GM12864 (cell line): Measurements from ENCODE around the gene KCNH4.
"Not testable (repeated sequence)": the region's sequence is repeated elsewhere in the genome, so short reads cannot be mapped to it uniquely, and the experiment has no call there.

Source experiments
- DNase-seq: peaks from one replicate; pipeline ENCODE4 v3.0.0-alpha.2; 2011; ENCODE audit warnings: low read depth
- H3K4me3 ChIP-seq: 2 replicates; pipeline ENCODE4 v1.5.1; 2011; ENCODE audit warnings: mild to moderate bottlenecking, low read depth, low read length, control low read depth
- CTCF ChIP-seq: IDR thresholded peaks from 2 replicates; pipeline ENCODE4 v1.5.1; 2011; ENCODE audit warnings: low read depth, mild to moderate bottlenecking, moderate library complexity, low read length, control low read depth, inconsistent platforms; ENCODE audit errors: missing control alignments

Gene KCNH4

GRCh38 chr17:42214156-42214555 lies 33.2 kb upstream of the KCNH4 start:
- H3K4me3 ChIP-seq, result no peak overlapping the region
- DNase-seq, result no peak

GRCh38 chr17:42212382-42212781 lies 31.4 kb upstream of the KCNH4 start:
- no peak for TF ChIP-seq CTCF
- DNase-seq, result no peak

More at GRCh38 chr17:42214156-42214555, 33.2 kb upstream of the KCNH4 start:
- TF ChIP-seq CTCF, result no peak

DNA sequence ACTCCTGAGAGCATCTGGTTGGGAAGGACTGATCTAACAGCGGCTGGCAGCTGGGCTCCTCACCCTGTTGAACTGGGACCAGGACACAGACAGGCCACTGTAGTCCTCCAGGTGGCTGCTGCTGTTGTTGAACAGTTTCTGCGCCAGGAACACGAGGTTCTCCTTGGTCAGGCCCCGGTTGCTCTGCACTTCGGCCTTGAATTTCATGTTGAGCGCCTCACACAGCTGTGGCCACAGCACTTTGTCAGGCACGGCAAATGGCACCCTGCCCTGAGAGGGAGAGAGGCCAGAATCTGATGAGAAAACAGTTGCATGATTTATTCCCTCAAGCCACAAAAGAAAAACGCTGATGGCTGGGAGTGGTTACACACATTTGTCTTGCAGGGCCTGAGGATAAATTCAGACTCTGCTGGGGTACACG lies 31.0 kb upstream of the KCNH4 start:
- DNase-seq, H3K4me3 ChIP-seq: not testable (repeated sequence)

More at GRCh38 chr17:42212382-42212781, 31.4 kb upstream of the KCNH4 start:
- no peak overlapping the region for H3K4me3 ChIP-seq

DNA sequence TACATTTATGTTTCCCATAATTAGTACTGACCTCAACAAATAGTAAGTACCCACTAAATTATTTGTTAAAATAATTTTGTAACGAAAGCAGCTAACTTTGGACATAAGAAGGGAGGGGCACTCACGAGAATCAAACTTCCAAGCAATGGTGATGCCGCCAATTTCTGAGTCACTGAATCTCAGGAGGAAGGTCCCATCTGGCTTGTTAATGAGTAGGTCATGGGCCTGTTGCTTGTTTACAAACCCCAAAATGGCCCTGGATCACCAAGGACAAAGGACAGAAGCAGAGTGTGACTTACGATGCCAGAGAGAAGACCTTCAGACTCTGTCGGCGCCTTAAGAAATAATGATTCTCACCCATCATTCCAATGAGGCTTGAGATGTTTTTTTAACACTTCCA lies 29.1 kb upstream of the KCNH4 start:
- no peak overlapping the region for H3K4me3 ChIP-seq
- no peak for TF ChIP-seq CTCF
- DNase-seq, result no peak

- not testable (repeated sequence) for DNase-seq, H3K4me3 ChIP-seq
Measured at GRCh38 chr17:42206153-42206612, 25.2 kb upstream of the KCNH4 start.

GRCh38 chr17:42203354-42203753 lies 22.4 kb upstream of the KCNH4 start:
- H3K4me3 ChIP-seq, result no peak overlapping the region
- DNase-seq, result no peak
- TF ChIP-seq CTCF, result no peak

- DNase-seq, result no peak
- H3K4me3 ChIP-seq, result no peak overlapping the region
- no peak for TF ChIP-seq CTCF
Measured at GRCh38 chr17:42202696-42203095, 21.8 kb upstream of the KCNH4 start.

GRCh38 chr17:42202159-42202558 lies 21.2 kb upstream of the KCNH4 start:
- TF ChIP-seq CTCF, result no peak
- DNase-seq, result no peak
- H3K4me3 ChIP-seq, result no peak overlapping the region
